GM19023 (cell line): ENCODE results near the gene CXXC5.
"Not testable (repeated sequence)": the region's sequence is repeated elsewhere in the genome, so short reads cannot be mapped to it uniquely, and the experiment has no call there.

ENCODE experiments used
- ATAC-seq: cut with Tn5 transposase; IDR thresholded peaks from one replicate; pipeline ENCODE4 v1.9.1; 2021; ENCODE audit warnings: mild to moderate bottlenecking, moderate library complexity; ENCODE audit not compliant: unreplicated experiment

CXXC5 gene

GRCh38 chr5:139708877-139709581 is 60.9 kb downstream of the CXXC5 start:
- ATAC-seq, result no peak

GRCh38 chr5:139709582-139710318 is 61.6 kb downstream of the CXXC5 start:
- no peak for ATAC-seq

DNA sequence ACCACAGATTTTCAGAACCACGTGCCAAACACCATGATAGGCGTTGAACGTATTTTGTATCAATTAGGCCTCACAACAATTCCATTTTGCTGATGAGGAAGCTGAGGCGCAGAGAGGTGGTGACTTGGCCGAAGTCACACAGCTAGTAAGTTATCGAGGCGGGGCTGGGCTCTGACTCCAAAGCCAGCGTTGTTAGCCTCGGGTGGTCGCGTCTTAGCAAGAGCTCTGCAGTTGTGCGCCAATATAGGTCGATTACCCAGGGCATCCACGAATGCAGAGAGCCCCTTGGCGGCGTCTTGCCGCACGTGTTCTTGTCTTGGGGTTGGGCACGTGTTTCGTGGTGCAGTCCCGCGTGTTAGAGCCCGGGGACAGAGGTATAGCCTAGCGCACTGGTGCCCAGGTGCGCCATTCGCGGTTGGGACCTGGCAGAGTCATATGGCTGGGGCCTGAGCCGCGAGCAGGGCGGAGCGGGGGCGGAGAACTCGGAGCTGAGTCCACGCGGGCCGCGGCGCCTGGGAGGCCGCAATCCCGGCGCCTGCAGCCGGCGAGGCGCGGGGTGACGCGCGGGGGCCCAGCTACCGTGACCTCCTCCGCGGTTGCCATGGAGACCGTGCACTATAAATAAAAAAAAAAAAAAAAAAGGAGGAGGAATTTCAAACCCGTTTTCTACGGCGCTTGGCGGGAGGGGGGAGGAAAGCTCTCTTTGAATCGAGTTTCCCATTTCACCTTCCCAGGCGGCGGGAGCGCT is 62.3 kb downstream of the CXXC5 start:
- ATAC-seq, result no peak

DNA sequence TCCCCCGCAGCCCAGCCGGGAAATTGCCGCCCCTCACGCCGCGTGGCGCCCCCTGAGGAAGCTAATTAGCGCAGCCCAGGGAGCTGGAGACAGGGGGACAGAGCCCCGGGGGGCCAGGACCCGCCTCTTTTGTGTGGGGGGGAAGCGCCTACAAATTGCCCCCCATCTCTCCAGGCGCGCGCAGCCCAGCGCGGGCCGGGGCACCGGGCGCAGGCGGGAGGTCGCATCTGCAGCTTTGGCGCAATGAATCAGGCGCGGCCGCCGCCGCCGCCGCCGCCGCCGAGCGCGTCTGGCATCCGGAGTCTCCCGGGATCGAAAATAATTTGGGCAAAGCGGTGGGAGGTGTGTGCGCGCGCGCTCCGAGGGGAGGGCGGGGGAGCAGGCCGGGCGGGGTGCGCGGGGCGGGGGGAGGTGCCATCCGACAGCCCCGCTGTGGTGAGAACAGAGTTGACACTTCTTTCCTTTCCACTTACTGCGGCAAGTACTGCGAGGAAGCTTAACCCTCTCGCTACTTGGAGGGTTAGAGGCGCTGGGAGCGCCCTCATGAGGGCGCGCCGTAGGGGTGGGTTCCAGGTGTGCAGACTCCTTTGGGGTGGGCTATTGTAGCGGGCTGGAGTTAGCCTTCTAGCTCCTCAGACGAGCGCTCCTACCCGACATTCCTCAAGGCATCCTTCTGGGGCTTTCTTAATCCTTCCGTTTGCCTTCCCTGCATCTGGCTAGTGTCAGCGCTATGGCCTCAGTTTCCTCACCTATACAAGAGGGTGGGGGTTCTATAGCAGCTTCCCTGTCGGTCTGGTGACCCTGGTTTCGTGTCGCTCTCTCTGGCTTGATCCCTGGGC is 63.1 kb downstream of the CXXC5 start:
- no peak for ATAC-seq

- no peak for ATAC-seq
Observed at GRCh38 chr5:139711906-139712224, 63.7 kb downstream of the CXXC5 start.

DNA sequence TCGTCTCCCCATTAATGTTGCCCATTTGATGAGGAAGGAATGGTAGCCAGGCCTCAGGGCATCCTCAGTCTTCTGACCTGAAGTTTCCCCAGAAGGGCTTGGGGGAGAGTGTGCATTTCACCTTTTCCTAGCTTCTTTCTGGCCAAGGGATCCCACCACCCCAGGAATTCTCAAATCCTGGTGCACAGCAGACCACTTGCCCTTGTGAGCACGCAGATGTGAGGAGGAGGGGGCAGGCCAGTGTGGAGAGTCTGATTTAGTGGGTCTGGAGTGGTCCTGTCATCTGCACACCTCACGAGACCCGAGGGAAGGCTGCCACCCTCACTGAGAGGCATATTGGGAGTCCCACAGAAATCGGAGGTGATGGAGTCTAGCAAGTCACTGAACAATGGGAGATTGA is 64.3 kb downstream of the CXXC5 start:
- ATAC-seq, result no peak

DNA sequence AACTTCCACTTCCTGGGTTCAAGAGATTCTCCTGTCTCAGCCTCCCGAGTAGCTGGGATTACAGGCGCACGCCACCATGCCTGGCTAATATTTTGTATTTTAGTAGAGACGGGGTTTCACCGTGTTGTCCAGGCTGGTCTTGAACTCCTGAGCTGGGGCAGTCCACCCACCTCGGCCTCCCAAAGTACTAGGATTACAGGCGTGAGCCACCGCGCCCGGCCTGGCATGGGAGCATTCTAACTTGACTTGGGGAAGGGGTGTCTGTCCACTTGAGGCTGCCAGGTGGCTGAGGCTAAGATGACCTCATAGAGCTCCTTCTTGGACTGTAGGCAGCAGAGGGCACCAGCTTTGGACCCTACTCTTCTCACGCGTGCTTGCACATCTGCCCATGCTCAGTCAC is 65.7 kb downstream of the CXXC5 start:
- ATAC-seq, result not testable (repeated sequence)

DNA sequence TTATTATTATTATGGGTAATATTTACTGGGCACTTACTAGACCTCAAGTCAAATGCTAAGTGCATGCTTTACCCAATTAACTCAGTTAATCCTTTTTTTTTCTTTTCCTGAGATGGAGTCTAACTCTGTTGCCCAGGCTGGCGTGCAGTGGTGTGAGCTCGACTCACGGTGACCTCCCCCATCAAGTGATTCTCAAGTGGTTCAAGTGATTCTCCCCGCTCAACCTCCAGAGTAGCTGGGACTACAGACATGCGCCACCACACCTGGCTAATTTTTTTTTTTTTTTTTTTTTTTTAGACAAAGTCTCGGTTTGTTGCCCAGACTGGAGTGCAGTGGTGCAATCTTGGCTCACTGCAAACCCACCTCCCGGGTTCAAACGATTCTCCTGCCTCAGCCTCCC is 69.1 kb downstream of the CXXC5 start:
- ATAC-seq, result no peak

DNA sequence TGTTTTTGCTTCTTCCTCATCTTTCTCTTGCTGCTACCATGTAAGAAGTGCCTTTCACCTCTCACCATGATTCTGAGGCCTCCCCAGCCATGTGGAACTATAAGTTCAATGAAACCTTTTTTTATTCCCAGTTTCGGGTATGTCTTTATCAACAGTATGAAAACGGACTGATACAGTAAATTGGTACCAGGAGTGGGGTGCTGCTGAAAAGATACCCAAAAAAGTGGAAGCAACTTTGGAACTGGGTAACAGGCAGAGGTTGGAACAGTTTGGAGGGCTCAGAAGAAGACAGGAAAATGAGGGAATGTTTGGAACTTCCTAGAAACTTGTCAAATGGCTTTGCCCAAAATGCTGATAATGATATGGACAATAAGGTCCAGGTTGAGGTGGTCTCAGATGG is 70.3 kb downstream of the CXXC5 start:
- ATAC-seq, result not testable (repeated sequence)

- not testable (repeated sequence) for ATAC-seq
Observed at GRCh38 chr5:139719970-139720369, 71.8 kb downstream of the CXXC5 start.

GRCh38 chr5:139723986-139724587 is 75.9 kb downstream of the CXXC5 start:
- ATAC-seq, result no peak

- no peak for ATAC-seq
Observed at GRCh38 chr5:139725073-139725830, 77.1 kb downstream of the CXXC5 start.

DNA sequence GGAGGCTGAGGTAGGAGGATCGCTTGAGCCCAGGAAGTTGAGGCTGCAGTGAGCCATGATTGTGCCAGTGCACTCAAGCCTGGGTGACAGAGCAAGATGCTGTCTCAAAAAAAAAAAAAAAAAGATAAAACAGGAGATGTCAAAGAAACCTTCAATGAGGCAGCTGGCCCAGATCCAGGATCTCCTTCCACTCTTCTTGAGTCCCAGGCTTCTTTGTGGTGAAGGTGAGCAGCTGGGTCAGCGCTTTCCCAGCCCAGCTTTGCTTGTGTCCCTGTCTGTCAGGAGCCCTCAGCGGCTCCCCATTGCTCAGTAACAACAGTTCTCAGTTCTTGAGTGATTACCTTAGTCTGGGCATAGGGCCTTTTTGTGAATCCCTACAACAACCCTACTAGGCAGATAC is 78.1 kb downstream of the CXXC5 start:
- ATAC-seq, result no peak

- ATAC-seq, result not testable (repeated sequence)
Observed at GRCh38 chr5:139727615-139728014, 79.5 kb downstream of the CXXC5 start.

- no peak for ATAC-seq
Observed at GRCh38 chr5:139731281-139731680, 83.1 kb downstream of the CXXC5 start.

DNA sequence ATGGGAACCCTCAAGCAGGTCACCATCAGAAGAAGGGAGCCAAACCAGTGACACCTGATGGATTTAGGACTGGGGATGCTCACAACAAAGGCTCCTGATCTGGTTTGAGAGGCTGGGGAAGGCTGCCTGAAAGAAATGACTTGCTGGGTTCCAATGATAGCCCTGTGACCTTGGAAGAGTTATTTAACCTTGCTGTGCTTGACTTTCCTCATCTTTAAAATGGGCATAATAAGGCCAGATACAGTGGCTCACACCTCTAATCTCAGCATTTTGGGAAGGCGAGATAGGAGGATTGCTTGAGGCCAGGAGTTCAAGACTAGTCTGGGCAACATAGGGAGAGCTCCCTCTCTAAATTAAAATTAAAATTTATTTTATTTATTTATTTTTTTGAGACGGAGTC is 83.9 kb downstream of the CXXC5 start:
- no peak for ATAC-seq

DNA sequence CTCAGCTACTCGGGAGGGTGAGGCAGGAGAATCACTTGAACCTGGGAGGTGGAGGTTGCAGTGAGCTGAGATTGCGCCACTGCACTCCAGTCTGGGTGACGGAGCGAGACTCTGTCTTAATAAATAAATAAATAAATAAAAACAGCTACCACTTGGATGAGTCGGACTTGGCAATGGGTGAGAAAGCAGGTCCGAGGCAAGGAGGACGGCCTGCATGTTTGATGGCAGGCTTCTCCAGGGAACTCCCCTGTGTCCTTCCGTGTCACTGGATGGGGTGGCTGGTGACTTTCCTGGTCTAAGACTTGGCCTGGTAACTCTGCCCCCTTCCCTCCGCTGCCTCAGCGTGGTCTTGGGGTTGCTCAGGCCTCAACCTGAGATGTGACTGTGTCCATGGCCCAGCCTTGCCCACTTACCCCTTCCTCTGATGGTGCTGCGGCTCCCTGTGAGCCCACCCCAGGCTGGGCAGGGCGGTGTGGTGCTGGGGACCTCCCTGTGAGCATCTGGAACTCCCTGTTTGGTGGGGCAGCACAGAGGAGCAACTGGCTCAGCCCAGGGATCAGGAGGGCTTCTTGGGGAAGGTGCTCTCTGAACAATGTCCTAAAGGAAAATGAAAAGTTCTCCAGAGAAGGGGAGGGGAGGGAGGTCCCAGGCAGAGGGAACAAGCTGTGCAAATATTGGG is 85.0 kb downstream of the CXXC5 start:
- no peak for ATAC-seq
